DMS153 treated with DMSO at 0.1 percent for 48 hours (cell line): Measurements from ENCODE around the gene ATP7B.

Experiments used
- DNase-seq: peaks from one replicate; lab custom pipeline; 2025; ENCODE audit not compliant: unreplicated experiment; lab: John Stamatoyannopoulos, UW

Gene ATP7B

DNA sequence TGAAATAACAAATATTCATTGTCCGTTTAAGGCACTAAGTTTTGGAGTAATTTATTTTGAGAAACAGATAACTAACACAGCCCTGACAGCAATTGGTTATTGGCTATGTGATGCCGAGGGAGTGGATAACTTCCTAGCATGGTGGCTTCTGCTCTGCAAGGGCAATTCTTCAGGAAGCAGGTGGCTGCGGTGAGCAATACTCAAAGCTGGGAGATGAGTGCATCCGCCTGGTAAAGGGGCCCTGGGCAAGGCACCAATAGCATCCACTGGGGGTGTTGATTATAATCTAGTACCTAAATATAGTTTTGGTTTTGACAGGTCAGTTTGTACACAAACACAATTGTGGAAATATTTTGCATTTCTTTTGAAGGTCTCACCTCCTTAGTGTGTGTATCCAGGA lies 108.5 kb downstream of the ATP7B start:
- no peak for DNase-seq

DNA sequence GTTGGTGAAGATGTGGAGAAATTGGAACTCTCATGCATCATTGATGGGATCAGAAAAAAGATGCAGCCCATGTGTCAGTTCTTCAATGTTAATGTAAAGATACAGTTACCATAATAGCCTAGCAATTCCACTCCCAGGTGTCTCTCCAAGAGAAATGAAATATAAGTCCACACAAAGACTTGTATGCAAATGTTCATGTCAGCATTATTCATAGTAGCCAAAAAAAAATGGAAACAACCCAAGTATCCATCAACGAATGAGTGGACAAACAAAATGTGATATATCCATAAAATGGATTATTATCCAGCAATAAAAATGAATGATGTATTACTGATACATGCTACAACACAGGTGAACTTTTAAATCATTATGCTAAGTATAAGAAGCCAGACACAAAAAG lies 110.8 kb downstream of the ATP7B start:
- no peak for DNase-seq

DNA sequence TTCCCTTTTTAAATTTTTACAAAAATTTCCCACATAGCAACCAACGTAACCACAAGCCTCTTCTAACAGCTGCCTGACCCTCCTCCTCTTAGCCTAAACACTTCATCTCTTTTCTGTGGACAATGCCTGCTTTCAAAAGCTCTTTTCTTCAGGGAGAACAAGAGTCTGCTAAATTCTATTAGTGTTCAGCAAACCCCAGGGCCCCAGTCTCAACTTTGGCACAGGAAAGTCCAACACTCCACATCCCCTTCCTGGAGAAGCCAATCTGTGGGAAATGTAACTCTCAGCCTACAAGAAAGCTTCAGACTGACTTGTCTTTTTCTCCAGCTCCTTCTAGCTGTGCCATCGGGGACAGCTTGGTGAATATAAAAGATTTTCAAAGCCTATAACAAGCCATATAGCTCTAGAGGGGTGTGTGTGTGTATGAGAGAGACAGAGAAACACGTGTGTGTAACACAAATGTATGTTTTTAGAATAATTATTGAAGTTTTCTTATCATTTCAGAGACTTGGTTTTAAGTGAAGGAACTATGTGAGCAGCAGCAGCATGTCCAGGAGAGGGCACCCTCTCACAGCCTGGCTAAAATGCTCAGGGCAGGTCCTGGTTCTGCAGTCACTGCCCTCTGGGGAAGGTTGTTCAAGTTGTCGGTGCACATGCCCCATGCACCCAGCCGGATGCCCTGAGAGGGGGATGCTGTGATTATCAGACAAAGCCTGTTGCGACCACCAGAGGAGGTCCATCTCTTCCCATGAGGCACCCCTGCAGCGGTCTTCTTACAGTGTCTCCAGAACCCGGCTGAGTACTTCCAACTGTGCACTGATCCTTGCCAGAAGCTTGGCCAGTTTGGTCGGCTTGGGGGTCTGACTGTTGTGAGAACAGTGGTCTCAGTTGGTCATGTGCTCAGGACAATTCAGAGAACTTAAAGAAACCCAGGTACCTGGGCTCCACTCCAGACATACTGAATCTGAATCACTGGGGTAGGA lies 115.1 kb downstream of the ATP7B start:
- no peak for DNase-seq

DNA sequence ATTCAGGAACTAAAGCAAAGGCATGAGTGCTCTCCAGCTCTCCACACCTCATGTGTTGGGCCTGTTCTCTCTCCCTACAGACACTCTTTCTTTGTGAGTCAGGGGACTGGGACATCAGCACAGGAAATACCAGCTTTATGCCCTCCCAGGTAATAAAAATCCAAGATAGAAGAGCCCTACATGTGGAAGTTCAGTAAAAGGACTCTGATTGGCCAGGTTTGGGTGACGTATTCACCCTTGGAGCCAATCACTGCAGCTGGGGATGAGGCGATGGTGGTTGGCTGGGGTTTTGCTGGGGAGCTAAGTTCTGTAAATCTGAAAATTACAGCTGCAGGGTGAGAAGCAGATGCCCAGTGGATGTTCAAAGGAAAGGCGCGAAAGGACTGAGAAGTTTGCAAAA lies 117.0 kb downstream of the ATP7B start:
- DNase-seq, result no peak

DNA sequence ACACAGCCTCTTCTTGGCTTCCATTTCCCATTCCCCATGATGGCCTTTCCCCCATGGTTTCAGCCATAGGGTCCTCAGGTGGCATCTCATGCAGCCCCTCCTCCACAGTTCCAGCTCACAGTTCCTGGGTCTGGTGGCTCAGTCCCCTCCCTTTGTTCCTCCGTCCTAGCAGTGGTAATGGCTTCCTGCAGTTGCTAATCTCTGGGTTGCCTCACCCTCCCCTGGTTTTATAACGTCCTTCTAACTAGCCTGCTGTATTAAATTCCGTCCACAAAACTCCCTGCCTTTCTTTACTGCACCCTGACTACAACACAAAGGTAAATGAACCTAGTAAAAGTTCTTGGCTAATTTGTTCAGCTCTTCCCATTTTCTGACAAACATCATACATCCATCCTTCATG lies 118.6 kb downstream of the ATP7B start:
- DNase-seq, result no peak

DNA sequence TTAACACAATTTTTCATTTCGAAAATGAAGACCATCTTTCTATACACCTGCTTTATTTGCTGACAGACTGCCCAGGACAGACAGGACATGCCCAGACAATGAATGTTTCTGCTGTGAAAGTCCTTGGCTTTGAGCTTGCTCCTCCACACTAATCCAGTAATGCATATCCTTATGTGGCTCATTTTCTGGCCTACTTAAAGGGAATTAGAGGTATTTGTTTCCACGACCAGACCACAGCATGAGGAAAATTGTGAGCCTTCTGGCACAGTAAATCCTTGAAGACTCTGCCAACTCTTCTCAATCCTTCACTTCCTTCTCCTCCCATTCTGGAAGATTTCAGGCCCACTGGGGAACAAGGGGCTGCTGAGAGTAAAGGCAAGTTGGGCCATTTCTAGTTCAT lies 123.8 kb downstream of the ATP7B start:
- DNase-seq, result no peak

DNA sequence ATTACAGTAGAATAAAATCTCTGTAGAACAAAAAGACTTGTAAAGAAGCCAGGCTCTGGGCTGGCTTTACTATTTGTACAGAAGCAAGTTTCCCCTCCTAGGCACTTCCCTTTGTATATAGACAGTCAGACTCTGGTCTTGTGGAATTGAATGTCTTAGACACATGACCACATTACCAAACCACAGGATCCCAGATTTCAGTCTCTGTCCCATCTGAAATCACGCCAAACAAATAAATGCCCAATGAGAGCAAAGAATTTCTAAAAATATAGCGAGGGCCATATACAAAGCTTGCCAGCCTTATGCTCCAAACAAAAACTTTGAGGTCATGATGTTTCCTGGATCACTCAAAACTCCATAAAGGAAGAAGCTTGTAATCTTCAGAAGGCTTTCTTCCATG lies 125.6 kb downstream of the ATP7B start:
- no peak for DNase-seq

DNA sequence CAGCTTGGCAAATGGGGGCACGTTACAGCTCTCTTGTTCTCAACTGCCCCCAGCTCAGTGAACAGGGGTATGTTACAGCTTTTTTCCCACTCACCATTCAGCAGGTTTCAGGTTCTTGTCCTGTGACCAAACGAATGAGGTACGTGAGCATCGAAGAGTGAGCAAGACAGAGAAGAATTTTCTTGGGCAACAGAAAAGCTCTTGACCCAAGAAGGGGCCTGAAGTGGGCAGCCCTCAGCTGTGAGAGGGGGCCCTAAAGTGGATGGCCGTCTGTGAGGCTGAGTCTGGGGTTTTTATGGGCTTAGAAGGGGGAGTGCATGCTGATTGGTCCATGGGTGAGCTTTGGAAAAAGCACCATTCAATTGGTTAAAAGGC lies 128.0 kb downstream of the ATP7B start:
- DNase-seq, result no peak
